Testis (tissue), 3 donors: ENCODE results near the gene FAM53C. TPM values are rescaled to one million over a fixed set of nuclear protein-coding genes. Genes with fewer than 3 reads are reported as not detected.
A peak's percentile ranks its signal among the peaks of the same experiment; 100 is the strongest.

Experiments
- DNase-seq: peaks from one replicate; pipeline ENCODE4 v3.0.0-alpha.2; 2019
- H3K27ac ChIP-seq, 2 donors: fragments of 200-600 bp; sonication (generic); one replicate each; pipeline ENCODE4 v1.5.1; 2019
- H3K27me3 ChIP-seq: fragments of 200-600 bp; sonication (generic); one replicate; pipeline ENCODE4 v1.5.1; 2019
- H3K36me3 ChIP-seq: fragments of 200-600 bp; sonication (generic); one replicate; pipeline ENCODE4 v1.5.1; 2017; ENCODE audit warnings: low read depth; ENCODE audit errors: missing control alignments
- H3K4me1 ChIP-seq: fragments of 200-600 bp; sonication (generic); one replicate; pipeline ENCODE4 v1.5.1; 2019
- H3K4me3 ChIP-seq, 2 donors: fragments of 200-600 bp; sonication (generic); one replicate each; pipeline ENCODE4 v1.5.1; 2017 to 2019
- H3K9me3 ChIP-seq: fragments of 200-600 bp; sonication (generic); one replicate; pipeline ENCODE4 v1.5.1; 2017
- POLR2A ChIP-seq: fragments of 450-650 bp; IDR thresholded peaks from one replicate; pipeline ENCODE4 v1.6.1; 2017; ENCODE audit warnings: antibody characterized with exemption, mild to moderate bottlenecking, moderate library complexity
- WGBS, 2 donors: methylation state at CpG; one replicate each; pipeline ENCODE4 v1.1.5; 2018; 5-methylcytosine and 5-hydroxymethylcytosine counted together
- intact Hi-C: fragments of 100-400 bp; cut with DNase I; formaldehyde crosslinking; loops from one replicate; pipeline ENCODE4 v1.15.1; 2023; ENCODE audit warnings: low total_unique reads
- polyA plus RNA-seq: library from polyadenylated mRNA; stranded (reverse); fragments of 350-450 nt; fragmentation: Illumina TruSeq; extraction: RNeasy Lipid Tissue Mini Kit (QIAGEN cat#74804); gene quantifications from one replicate; pipeline ENCODE4 v1.2.3, GENCODE V29; 2014; ENCODE audit warnings: low read depth, low replicate concordance; ENCODE audit not compliant: insufficient read depth
- total RNA-seq, 2 donors: library from RNA; depleted of rRNA; stranded (reverse); fragments of >200 nt; gene quantifications; one replicate each; pipeline ENCODE4 v1.2.3, GENCODE V29; 2016
- TF ChIP-seq, protein P1 (sequence below), 3 experiments: fragments of 450-650 bp in 2 of 3; fragments of 200-600 bp in 1 of 3; sonication (generic) in 1 of 3; IDR thresholded peaks; one replicate each; pipeline ENCODE4 v1.5.1; 2016 to 2019; ENCODE audit warnings: antibody characterized with exemption in 3 of 3, mild to moderate bottlenecking in 2 of 3, moderate library complexity in 1 of 3

The FAM53C gene
- total and polyA plus RNA-seq, 3 donors from 2014 or later = 107 to 152 (median 125) TPM

- WGBS, 2 donors = 56 to 59% methylated on average over 3 of the region's 3 CpGs
- H3K4me1 ChIP-seq = peaks cover 14% of the 10 kb centered on the region
- no peak for DNase-seq
- intact Hi-C loops = no loop called here
- no peaks in the 10 kb centered on the region for H3K27me3 ChIP-seq
- TF ChIP-seq POLR2A = no peak
- TF ChIP-seq, protein P1, sequence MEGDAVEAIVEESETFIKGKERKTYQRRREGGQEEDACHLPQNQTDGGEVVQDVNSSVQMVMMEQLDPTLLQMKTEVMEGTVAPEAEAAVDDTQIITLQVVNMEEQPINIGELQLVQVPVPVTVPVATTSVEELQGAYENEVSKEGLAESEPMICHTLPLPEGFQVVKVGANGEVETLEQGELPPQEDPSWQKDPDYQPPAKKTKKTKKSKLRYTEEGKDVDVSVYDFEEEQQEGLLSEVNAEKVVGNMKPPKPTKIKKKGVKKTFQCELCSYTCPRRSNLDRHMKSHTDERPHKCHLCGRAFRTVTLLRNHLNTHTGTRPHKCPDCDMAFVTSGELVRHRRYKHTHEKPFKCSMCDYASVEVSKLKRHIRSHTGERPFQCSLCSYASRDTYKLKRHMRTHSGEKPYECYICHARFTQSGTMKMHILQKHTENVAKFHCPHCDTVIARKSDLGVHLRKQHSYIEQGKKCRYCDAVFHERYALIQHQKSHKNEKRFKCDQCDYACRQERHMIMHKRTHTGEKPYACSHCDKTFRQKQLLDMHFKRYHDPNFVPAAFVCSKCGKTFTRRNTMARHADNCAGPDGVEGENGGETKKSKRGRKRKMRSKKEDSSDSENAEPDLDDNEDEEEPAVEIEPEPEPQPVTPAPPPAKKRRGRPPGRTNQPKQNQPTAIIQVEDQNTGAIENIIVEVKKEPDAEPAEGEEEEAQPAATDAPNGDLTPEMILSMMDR (IDR thresholded peaks at IDR 0.05) = no peak
- H3K4me3 ChIP-seq = no peak overlapping the region
- peak overlapping the region; percentile 97 to 99 for H3K27ac ChIP-seq
- H3K9me3 ChIP-seq = no peaks in the 10 kb centered on the region
- no peaks in the 10 kb centered on the region for H3K36me3 ChIP-seq
Observed at GRCh38 chr5:138340008-138340407, 1.9 kb downstream of the FAM53C start.

- intact Hi-C loops = no loop called here
- Histone ChIP-seq H3K27me3 (no peaks in the 10 kb centered on the region), H3K4me1 (peaks cover 2% of the 10 kb centered on the region), H3K4me3 (no peak overlapping the region), H3K36me3 (no peaks in the 10 kb centered on the region), H3K27ac (no peak overlapping the region), H3K9me3 (no peaks in the 10 kb centered on the region)
- WGBS, 2 donors = 98% methylated on average over 28 to 32 of the region's 32 CpGs
- DNase-seq = no peak
- TF ChIP-seq POLR2A = no peak
- TF ChIP-seq, protein P1 (IDR thresholded peaks at IDR 0.05) = no peak
Observed at GRCh38 chr5:138344887-138345622, 7.0 kb downstream of the FAM53C start.

DNA sequence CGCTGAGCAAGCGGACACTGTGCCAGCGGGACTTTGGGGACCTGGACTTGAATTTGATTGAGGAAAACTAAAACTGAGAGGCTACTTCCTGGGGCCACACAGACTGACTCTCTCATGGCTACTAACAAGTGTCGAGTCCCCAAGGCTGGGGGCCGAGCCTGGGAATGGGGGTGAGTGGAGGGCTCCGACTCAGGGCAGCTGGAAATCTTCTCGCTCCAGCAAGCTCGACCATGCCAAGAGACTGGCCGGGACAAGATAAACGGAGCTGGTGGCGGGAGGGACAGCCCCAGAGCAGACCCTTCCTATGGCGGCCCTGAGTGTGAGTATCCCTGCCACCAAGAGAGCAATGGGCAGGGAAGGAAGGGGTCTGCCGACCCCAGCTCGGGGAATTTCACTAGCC lies 8.8 kb downstream of the FAM53C start:
- Histone ChIP-seq H3K36me3 (no peaks in the 10 kb centered on the region), H3K4me1 (no peaks in the 10 kb centered on the region), H3K4me3 (no peak overlapping the region), H3K27me3 (no peaks in the 10 kb centered on the region), H3K27ac (no peak overlapping the region), H3K9me3 (no peaks in the 10 kb centered on the region)
- TF ChIP-seq, protein P1 (IDR thresholded peaks at IDR 0.05) = no peak
- no peak for TF ChIP-seq POLR2A
- no peak for DNase-seq
- WGBS, 2 donors = 89 to 94% methylated on average over 14 of the region's 14 CpGs
- intact Hi-C loops = no loop called here

- DNase-seq = no peak
- intact Hi-C loops = no loop called here
- TF ChIP-seq, protein P1 (IDR thresholded peaks at IDR 0.05) = no peak
- TF ChIP-seq POLR2A = no peak
Observed at GRCh38 chr5:138349852-138350562, 11.9 kb downstream of the FAM53C start.

More at GRCh38 chr5:138349852-138350562, 11.9 kb downstream of the FAM53C start:
- 67 to 73% methylated on average over 1 of the region's 1 CpG for WGBS, 2 donors
- Histone ChIP-seq H3K27me3 (no peaks in the 10 kb centered on the region), H3K9me3 (no peaks in the 10 kb centered on the region), H3K27ac (peak overlapping the region in 1 of 2 donors; percentile 3), H3K4me3 (no peak overlapping the region), H3K4me1 (peaks cover 7% of the 10 kb centered on the region), H3K36me3 (no peaks in the 10 kb centered on the region)
